NCI-H1417 treated with DMSO at 0.1 percent for 48 hours (cell line): ENCODE results near the gene XIAP.
"Not testable (repeated sequence)": the region's sequence is repeated elsewhere in the genome, so short reads cannot be mapped to it uniquely, and the experiment has no call there.

Experiments
- DNase-seq: peaks from one replicate; lab custom pipeline; 2025; lab: John Stamatoyannopoulos, UW

Gene XIAP

DNA sequence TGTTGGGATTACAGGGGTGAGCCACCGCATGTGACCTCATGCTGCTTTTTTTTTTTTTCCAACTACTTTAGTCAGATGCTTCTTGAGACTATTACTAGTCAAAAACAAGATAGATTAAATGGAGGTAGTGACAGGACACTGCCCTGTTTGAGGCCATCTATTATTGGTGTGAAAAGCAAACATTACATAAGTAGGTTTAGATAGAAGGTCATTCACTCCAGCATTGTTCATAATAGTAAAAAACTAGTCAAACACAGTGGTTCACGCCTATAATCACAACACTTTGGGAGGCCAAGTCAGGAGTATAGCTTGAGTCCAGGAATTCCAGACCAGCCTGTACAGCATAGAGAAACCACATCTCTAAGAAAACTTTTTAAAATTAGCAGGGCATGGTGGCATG lies 16.3 kb downstream of the XIAP start:
- DNase-seq, result no peak

DNA sequence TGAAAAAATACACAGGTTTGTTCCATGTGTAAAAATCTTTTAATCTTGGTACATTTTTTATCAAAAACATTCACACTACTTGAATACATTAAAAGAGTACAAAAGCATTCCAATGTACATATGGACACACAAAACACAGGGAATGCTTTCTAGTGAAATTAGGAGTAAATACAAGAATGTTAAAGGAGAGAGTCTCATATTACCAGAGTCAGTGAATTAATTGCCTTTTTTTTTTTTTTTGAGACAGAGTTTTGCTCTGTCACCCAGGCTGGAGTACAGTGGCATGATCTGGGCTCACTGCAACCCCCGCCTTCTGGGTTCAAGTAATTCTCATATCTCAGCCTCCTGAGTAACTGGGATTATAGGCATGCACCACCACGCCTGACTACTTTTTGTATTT lies 17.0 kb downstream of the XIAP start:
- DNase-seq, result no peak

DNA sequence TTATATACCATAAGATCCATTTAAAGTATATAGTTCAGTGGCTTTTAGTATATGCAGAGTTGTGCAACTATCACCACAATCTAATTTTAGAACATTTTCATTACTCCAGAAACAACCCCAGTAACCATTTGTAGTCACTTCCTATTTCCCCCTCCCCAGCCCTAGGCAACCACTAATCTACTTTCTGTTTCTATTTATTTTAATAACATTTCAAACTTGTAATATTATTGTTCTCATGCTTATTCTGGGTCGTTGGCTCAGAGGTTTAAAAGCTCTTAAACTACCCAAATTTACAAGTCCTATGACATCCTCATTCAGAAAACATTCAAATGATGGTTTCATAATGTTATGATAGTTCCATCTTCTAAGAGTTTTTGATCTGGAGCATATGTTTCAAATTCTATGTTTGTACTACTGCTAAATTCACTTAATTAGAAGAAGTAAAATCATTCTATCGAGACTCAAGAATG lies 18.4 kb downstream of the XIAP start:
- DNase-seq, result no peak

DNA sequence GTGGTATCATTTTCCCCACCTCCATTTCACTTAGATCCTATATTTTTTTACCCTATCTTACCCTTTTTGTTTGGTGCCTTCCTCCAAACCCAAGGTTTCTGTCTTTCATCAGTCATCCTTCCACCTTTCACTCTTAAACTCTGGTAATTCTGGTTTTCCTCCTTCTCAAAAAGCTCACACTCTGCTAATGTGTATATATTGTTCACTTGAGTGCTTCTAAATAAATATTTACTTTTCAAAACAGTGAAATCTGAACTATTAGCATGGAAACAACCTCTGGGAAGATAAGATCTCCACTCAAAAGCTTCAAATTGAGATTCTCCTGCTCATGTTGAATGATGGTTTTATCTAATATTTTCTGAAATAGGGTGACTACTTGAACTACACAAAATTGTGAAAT lies 21.5 kb downstream of the XIAP start:
- DNase-seq, result no peak

- no peak for DNase-seq
Observed at GRCh38 chrX:123882391-123882790, 22.5 kb downstream of the XIAP start.

- DNase-seq, result peak; percentile 40
Observed at GRCh38 chrX:123884809-123885408, 25.1 kb downstream of the XIAP start.

DNA sequence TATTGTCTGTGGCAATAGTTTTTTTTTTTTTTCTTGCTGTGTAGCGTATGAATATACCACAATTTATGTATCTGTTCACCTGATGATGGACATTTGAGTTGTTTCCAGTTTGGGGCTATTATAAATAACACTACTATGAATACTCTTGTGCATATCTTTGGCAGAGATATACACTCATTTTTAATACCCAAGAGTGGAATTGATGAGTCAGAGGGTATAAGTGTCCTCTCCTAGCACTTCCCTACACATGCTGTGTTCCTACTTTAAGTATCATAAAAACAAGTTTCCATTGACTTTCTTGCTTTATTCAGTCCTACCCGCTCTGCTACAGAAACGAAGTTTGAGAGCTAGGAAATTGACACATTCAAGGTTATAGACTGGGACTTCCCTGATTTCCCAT lies 39.8 kb downstream of the XIAP start:
- no peak for DNase-seq

GRCh38 chrX:123903261-123903660 lies 43.4 kb downstream of the XIAP start:
- not testable (repeated sequence) for DNase-seq

GRCh38 chrX:123905332-123905731 lies 45.5 kb downstream of the XIAP start:
- DNase-seq, result no peak

GRCh38 chrX:123906557-123907316 lies 46.9 kb downstream of the XIAP start:
- DNase-seq, result no peak

GRCh38 chrX:123909523-123909922 lies 49.7 kb downstream of the XIAP start:
- no peak for DNase-seq

GRCh38 chrX:123917069-123917468 lies 57.2 kb downstream of the XIAP start:
- no peak for DNase-seq

DNA sequence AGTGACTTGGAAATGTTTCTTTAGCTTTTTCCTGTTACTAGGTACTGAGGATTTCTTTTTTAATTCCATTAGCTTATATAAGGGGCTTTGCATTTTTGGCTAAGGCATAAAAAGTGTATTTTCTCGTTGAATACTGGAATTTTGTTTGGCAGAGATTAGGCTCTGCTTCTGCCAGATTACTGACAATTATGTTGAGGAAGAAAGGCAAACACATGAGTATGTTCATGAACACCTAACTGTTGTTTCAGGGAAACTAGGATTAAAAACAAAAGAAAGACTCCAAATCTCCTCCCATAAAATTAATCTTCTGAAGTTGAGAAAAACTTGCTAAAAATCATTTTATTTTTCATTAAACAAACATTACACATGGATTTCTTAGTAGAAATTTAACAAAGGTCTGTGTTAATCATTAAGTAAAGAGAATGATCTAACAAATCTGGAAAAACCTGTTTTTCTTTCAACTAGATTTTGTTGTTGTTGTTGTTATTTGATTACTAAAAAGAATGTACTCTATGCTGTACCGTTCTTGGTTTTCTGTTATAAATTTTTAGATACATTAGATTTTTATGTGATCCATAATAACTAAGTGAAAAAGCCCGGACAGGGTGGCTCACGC lies 58.4 kb downstream of the XIAP start:
- no peak for DNase-seq

DNA sequence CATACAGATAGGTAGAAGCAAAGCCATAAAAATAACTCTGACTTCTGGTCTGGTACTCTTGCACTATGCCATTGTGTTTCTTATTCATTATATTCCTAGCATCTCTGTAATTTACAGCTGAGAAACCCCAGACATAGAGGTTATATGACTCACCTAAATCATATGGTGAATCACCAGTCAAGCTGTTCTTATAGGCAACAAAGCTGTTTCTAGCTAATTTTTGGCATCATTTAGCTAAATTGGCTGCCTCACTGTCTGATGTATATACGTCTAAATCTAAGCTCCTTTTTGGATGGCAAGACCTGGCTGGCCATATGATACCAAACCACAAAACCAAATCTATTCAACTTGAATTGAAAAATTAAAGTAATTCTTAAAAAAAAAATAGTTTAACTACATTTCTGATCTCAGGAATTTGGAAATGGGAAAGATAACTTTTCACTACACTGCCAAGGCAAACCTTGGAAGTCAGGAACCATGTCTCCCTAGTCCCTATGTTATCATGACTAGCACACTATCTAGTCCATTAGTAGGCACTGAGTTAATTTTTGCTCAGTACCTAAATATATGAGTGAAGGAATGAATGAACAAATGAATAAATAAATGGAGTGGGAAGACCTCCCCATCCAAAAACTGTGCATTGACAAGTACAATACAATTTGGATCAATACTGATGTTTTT lies 60.4 kb downstream of the XIAP start:
- DNase-seq, result no peak

DNA sequence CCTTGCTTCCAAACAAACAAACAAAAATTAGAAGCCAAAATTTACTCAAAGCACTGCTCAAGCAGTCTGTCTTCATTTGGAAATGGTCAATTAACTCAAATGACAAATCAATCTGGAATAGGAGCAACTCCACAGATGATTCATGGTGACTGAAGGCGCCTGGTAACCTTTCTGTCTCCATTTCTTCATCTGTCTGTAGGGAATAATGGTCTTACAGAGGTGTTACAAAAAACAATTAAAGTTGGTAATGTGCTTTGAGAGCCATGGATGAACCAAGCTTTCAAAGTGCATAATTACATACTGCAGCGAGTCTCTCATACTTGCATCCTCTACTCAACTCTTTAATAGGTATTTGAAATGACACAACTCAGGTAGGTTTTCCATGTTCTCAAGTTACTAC lies 63.4 kb downstream of the XIAP start:
- no peak for DNase-seq

DNA sequence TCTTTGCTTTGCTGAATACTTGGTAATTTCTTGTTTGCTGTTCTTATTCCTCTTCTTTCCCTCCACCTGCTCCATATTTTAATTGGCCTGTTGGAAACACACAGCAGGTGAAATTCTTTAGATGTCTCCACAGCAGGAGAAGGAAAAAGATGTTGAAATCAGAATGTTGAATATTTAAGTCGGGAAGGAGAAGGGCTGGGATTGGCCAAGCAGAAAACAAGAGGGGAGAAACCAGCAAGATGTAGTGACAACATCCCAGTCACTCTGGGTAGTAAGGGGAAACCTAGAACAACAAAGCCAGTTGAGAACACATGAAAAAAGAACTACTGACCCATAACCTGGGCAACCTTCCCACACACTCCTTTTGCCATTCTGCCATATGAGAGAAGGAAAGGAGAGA lies 64.3 kb downstream of the XIAP start:
- no peak for DNase-seq

GRCh38 chrX:123927845-123928244 lies 68.0 kb downstream of the XIAP start:
- DNase-seq, result no peak

- not testable (repeated sequence) for DNase-seq
Observed at GRCh38 chrX:123932055-123932454, 72.2 kb downstream of the XIAP start.

DNA sequence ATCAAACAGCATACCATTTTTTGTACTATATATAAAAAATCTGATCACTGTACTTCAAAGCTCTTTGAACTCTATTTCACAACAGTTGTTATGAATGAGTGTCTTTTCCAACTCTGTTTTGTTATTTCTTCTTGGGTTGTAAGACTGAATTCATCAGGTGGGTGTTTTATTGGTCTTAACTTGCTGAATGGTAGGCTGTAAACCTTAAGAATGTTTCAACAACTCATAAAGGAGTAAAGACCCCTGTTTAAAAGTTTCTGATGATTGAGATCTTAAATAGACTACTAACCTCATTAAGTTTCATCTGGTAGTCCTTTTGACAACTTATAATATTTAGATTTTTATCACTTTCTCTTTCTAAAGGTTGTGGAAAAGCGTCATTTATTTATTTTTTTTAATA lies 83.2 kb downstream of the XIAP start:
- DNase-seq, result no peak

GRCh38 chrX:123943488-123943887 lies 83.6 kb downstream of the XIAP start:
- DNase-seq, result no peak

DNA sequence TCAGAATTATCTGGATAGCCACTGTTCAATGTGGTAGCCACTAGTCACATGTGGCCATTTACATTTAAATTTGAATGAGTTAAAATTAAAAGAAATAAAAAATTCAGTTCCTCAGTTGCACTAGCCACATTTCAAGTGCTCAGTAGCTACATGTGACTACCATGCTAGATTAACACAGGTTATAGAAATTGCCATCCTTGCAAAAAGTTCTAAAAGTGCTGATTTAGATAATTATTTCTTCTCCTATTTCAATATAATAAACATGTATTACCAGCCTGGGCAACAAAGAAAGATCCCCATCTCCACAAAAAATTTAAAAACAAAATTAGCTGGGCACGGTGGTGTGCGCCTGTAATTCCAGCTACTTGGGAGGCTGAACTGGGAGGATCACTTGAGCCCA lies 90.0 kb downstream of the XIAP start:
- no peak for DNase-seq

GRCh38 chrX:123959281-123960063 lies 99.6 kb downstream of the XIAP start:
- DNase-seq, result no peak
